ENCODE data around the gene ZSWIM6. TPM values are rescaled to one million over a fixed set of nuclear protein-coding genes. Genes with fewer than 3 reads are reported as not detected.

ZSWIM6 gene
- total RNA-seq, 1 donor from 2014 or later = 20.7 TPM

GRCh38 chr5:61357745-61358144 lies 25.7 kb downstream of the ZSWIM6 start:
- peak; percentile 42 for TF ChIP-seq CTCF (IDR thresholded peaks at IDR 0.05)
- Mint-ChIP-seq H3K4me1 (ENCODE audit: unreplicated experiment) (peaks cover 33% of the 10 kb centered on the region), H3K27me3 (ENCODE audit: unreplicated experiment) (no peaks in the 10 kb centered on the region), H3K27ac (ENCODE audit: unreplicated experiment) (no peak overlapping the region), H3K4me3 (ENCODE audit: unreplicated experiment) (no peak overlapping the region), H3K36me3 (ENCODE audit: unreplicated experiment) (peaks cover 6% of the 10 kb centered on the region), H3K9me3 (ENCODE audit: unreplicated experiment) (no peaks in the 10 kb centered on the region)
- DNase-seq (ENCODE audit: extremely low spot score, unreplicated experiment) = no peak

- Mint-ChIP-seq H3K4me1 (ENCODE audit: unreplicated experiment) (peaks cover 41% of the 10 kb centered on the region), H3K36me3 (ENCODE audit: unreplicated experiment) (peaks cover 8% of the 10 kb centered on the region), H3K27me3 (ENCODE audit: unreplicated experiment) (no peaks in the 10 kb centered on the region), H3K9me3 (ENCODE audit: unreplicated experiment) (no peaks in the 10 kb centered on the region), H3K4me3 (ENCODE audit: unreplicated experiment) (no peak overlapping the region), H3K27ac (ENCODE audit: unreplicated experiment) (peak overlapping the region; percentile 53)
- peak; percentile 35 for TF ChIP-seq CTCF (IDR thresholded peaks at IDR 0.05)
- no peak for DNase-seq (ENCODE audit: extremely low spot score, unreplicated experiment)
Measured at GRCh38 chr5:61362796-61363368, 30.8 kb downstream of the ZSWIM6 start.

- TF ChIP-seq CTCF (IDR thresholded peaks at IDR 0.05) = no peak
- Mint-ChIP-seq H3K27ac (ENCODE audit: unreplicated experiment) (no peak overlapping the region), H3K4me3 (ENCODE audit: unreplicated experiment) (no peak overlapping the region), H3K9me3 (ENCODE audit: unreplicated experiment) (no peaks in the 10 kb centered on the region), H3K36me3 (ENCODE audit: unreplicated experiment) (peaks cover 6% of the 10 kb centered on the region), H3K27me3 (ENCODE audit: unreplicated experiment) (no peaks in the 10 kb centered on the region), H3K4me1 (ENCODE audit: unreplicated experiment) (peaks cover 41% of the 10 kb centered on the region)
- DNase-seq (ENCODE audit: extremely low spot score, unreplicated experiment) = no peak
Measured at GRCh38 chr5:61363401-61364114, 31.5 kb downstream of the ZSWIM6 start.

GRCh38 chr5:61366497-61367240 lies 34.6 kb downstream of the ZSWIM6 start:
- Mint-ChIP-seq H3K9me3 (ENCODE audit: unreplicated experiment) (no peaks in the 10 kb centered on the region), H3K27me3 (ENCODE audit: unreplicated experiment) (no peaks in the 10 kb centered on the region), H3K27ac (ENCODE audit: unreplicated experiment) (no peak overlapping the region), H3K4me3 (ENCODE audit: unreplicated experiment) (no peak overlapping the region), H3K36me3 (ENCODE audit: unreplicated experiment) (peaks cover 6% of the 10 kb centered on the region), H3K4me1 (ENCODE audit: unreplicated experiment) (peaks cover 42% of the 10 kb centered on the region)
- DNase-seq (ENCODE audit: extremely low spot score, unreplicated experiment) = no peak
- TF ChIP-seq CTCF (IDR thresholded peaks at IDR 0.05) = no peak

GRCh38 chr5:61370506-61370905 lies 38.4 kb downstream of the ZSWIM6 start:
- Mint-ChIP-seq H3K36me3 (ENCODE audit: unreplicated experiment) (peaks cover 8% of the 10 kb centered on the region), H3K9me3 (ENCODE audit: unreplicated experiment) (no peaks in the 10 kb centered on the region), H3K27me3 (ENCODE audit: unreplicated experiment) (no peaks in the 10 kb centered on the region), H3K4me3 (ENCODE audit: unreplicated experiment) (no peak overlapping the region), H3K27ac (ENCODE audit: unreplicated experiment) (no peak overlapping the region), H3K4me1 (ENCODE audit: unreplicated experiment) (peaks cover 37% of the 10 kb centered on the region)
- TF ChIP-seq CTCF (IDR thresholded peaks at IDR 0.05) = no peak
- no peak for DNase-seq (ENCODE audit: extremely low spot score, unreplicated experiment)

Measured in osteocyte (in vitro differentiated cells).